ENCODE measurements around the gene TGFBI. TPM values are rescaled to one million over a fixed set of nuclear protein-coding genes. Genes with fewer than 3 reads are reported as not detected.

Gene TGFBI
- polyA plus RNA-seq, 1 experiment = 2,219 TPM

DNA sequence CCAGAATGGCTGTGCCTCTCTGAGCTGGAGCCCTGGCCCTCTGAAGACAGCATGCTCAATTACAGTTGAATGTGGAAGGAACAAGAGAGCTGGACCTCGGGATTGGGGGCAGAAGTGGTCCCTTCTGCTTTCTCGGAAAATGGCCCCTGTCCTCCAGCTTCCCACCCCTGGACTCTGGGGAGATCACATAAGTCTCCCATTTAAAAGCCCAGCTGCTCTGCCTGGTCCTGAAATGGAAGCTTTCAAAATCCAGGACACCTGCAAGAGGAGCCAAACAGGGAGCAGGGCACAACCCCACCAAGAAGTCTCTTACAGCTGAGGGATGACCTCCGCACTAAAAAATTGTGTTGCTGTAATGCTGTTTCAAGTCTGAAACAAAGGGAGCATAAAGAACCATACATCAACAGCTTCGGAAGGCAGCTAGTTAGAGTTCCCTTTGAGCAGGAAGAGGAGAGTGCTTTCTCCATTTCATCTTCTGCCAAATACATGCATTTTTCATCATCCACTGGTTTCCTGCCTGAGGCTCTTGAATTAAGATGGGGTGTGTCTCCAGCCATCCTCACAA is 48.2 kb downstream of the TGFBI start:
- DNase-seq (ENCODE audit: low read depth, low spot score) = no peak
- Histone ChIP-seq H3K27me3 (ENCODE audit: control insufficient read depth, insufficient read depth, low read length) (no peaks in the 10 kb centered on the region), H3K9me3 (ENCODE audit: control insufficient read depth, insufficient read depth, low read length) (no peaks in the 10 kb centered on the region), H3K27ac (ENCODE audit: low read depth, low read length) (no peak overlapping the region), H3K4me3 (ENCODE audit: low read depth, low read length) (no peak overlapping the region)
- ChIA-PET CTCF (interaction anchor here (1.2 to 3.1 kb wide), 4 partner anchors 19 to 185 kb away, joined by 4 to 22 read pairs (median 6); no protein-coding TSS in a partner anchor), POLR2A (no interaction called here)
- TF ChIP-seq CTCF (IDR thresholded peaks at IDR 0.05; ENCODE audit: low read depth, low read length) = no peak

DNA sequence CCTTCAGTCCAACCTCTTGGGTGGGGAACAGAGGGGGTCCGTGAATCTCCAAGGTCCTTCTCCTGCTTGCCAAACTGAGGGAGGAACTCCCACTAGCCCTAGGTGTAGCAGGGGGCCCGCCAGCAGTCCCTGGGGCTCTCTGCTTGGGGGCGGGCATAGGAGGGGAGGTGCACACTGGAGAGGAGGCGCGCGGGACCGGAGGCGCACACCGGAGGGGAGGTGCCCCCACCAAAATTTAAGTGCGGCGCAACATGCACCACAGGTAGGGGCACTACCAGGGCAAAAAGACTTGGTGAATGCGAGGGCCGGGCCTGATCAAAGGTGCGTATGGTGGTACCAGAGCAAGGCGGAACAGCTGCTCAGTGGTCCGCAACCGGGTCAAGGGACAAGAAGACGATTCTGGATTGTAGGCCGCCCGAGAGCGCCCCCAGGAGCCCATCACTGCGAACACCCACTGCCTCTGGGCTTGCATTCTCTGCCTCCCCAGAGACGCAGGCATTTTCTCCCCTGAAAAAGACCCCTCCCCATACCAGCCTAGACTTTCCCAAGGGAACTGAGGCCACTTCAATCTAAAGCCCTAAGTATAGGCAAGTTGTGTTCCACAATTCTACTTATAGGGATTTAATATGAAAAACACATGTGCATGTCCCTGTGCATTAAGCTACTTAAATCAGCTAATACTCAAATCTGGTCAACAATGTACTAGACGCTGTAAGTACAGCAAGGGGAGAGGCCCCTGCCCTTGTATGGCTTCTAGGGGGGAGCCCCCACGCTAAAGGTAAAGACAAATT is 50.6 kb downstream of the TGFBI start:
- H3K4me3 ChIP-seq (ENCODE audit: low read depth, low read length) = peak overlapping the region; percentile 62
- H3K9me3 ChIP-seq (ENCODE audit: control insufficient read depth, insufficient read depth, low read length) = no peaks in the 10 kb centered on the region
- CTCF ChIA-PET = interaction anchor here (0.6 to 5.3 kb wide), 3 partner anchors 29 to 191 kb away, joined by 3 to 44 read pairs (median 3); no protein-coding TSS in a partner anchor
- no peak for DNase-seq (ENCODE audit: low read depth, low spot score)
- H3K27ac ChIP-seq (ENCODE audit: low read depth, low read length) = no peak overlapping the region
- POLR2A ChIA-PET = interaction anchor here (0.6 to 1.2 kb wide), 2 partner anchors 16 to 21 kb away, joined by 3 to 5 read pairs; no protein-coding TSS in a partner anchor
- H3K27me3 ChIP-seq (ENCODE audit: control insufficient read depth, insufficient read depth, low read length) = no peaks in the 10 kb centered on the region
- no peak for TF ChIP-seq CTCF (IDR thresholded peaks at IDR 0.05; ENCODE audit: low read depth, low read length)

- H3K27ac ChIP-seq (ENCODE audit: low read depth, low read length) = peak overlapping the region; percentile 39
- no peaks in the 10 kb centered on the region for H3K27me3 ChIP-seq (ENCODE audit: control insufficient read depth, insufficient read depth, low read length)
- ChIA-PET CTCF (interaction anchor here (0.6 to 5.3 kb wide), 3 partner anchors 30 to 192 kb away, joined by 3 to 44 read pairs (median 3); no protein-coding TSS in a partner anchor), POLR2A (interaction anchor here (0.6 to 1.6 kb wide), 4 partner anchors 13 to 54 kb away, joined by 3 to 6 read pairs (median 4); no protein-coding TSS in a partner anchor)
- no peaks in the 10 kb centered on the region for H3K9me3 ChIP-seq (ENCODE audit: control insufficient read depth, insufficient read depth, low read length)
- DNase-seq (ENCODE audit: low read depth, low spot score) = no peak
- no peak for TF ChIP-seq CTCF (IDR thresholded peaks at IDR 0.05; ENCODE audit: low read depth, low read length)
- peak overlapping the region; percentile 62 for H3K4me3 ChIP-seq (ENCODE audit: low read depth, low read length)
Measured at GRCh38 chr5:136080113-136080482, 51.3 kb downstream of the TGFBI start.

DNA sequence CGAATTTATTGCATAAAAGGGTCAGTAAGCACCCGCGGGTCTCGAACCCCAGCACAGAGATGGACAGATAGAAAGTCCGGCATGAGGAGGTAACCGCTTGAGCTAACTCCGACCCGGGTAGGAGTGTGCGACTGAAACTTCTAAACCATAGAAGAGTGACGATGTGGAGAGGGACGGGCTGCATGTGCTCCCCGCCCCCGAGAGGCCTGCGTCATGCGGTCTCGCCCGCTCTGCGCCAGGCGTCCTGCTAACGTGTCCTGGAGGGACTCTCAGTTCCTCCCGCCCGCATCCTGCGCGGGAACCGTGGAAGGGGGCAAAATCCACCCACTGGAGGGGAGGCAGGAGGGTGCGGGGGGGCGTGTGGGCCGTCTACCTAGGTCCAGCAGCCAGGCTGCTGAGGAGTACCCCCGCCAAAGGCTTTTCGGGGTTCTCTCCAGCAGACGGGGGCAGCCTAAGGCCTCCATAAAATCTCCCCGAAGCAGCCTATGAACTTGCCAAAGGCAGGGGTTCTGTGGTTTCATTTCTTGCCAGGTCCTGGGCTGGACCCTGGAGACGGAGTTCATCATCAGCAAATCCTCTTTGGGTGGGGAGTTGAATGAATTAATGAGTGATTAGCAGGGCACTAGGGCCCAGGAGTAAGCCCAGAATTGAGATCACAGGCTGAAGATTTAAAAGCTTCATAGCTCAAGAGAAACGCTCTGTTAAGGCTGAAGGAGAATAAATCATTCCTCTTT is 51.9 kb downstream of the TGFBI start:
- no peaks in the 10 kb centered on the region for H3K9me3 ChIP-seq (ENCODE audit: control insufficient read depth, insufficient read depth, low read length)
- ChIA-PET CTCF (interaction anchor here (0.9 to 5.3 kb wide), 12 partner anchors 9 to 263 kb away, joined by 3 to 108 read pairs (median 10); no protein-coding TSS in a partner anchor), POLR2A (interaction anchor here (0.7 to 1.6 kb wide), 3 partner anchors 14 to 53 kb away, joined by 3 to 6 read pairs (median 5); no protein-coding TSS in a partner anchor)
- peak overlapping the region; percentile 62 for H3K4me3 ChIP-seq (ENCODE audit: low read depth, low read length)
- DNase-seq (ENCODE audit: low read depth, low spot score) = peak; percentile 91
- TF ChIP-seq CTCF (IDR thresholded peaks at IDR 0.05; ENCODE audit: low read depth, low read length) = no peak
- peak overlapping the region; percentile 84 for H3K27ac ChIP-seq (ENCODE audit: low read depth, low read length)
- no peaks in the 10 kb centered on the region for H3K27me3 ChIP-seq (ENCODE audit: control insufficient read depth, insufficient read depth, low read length)

Data from AG04450 (cell line).